Tibial nerve (tissue), 4 donors: ENCODE data around the gene ATP2A3. TPM values are rescaled to one million over a fixed set of nuclear protein-coding genes. Genes with fewer than 3 reads are reported as not detected.

ENCODE experiments used
- DNase-seq, 2 donors: peaks; one replicate each; pipeline ENCODE4 v3.0.0-alpha.2; 2019; ENCODE audit warnings: low spot score in 2 of 2
- H3K27ac ChIP-seq, 4 donors: fragments of 200-600 bp; sonication (generic) in 3 of 4; one replicate each; pipeline ENCODE4 v1.5.1; 2017 to 2019; ENCODE audit warnings: mild to moderate bottlenecking in 1 of 4
- H3K27me3 ChIP-seq, 2 donors: fragments of 200-600 bp; sonication (generic) in 1 of 2; one replicate each; pipeline versions ENCODE4 v1.5.1 to v1.6.0; 2017 to 2019
- H3K36me3 ChIP-seq, 3 donors: fragments of 200-600 bp; sonication (generic); one replicate each; pipeline ENCODE4 v1.5.1; 2018 to 2019
- H3K4me1 ChIP-seq, 4 donors: fragments of 200-600 bp; sonication (generic) in 3 of 4; one replicate each; pipeline ENCODE4 v1.5.1; 2017 to 2019
- H3K4me3 ChIP-seq, 4 donors: fragments of 200-600 bp; sonication (generic) in 3 of 4; one replicate each; pipeline ENCODE4 v1.5.1; 2017 to 2019; ENCODE audit warnings: mild to moderate bottlenecking in 1 of 4, moderate library complexity in 1 of 4
- H3K9me3 ChIP-seq, 4 donors: fragments of 200-600 bp; sonication (generic) in 3 of 4; one replicate each; pipeline ENCODE4 v1.5.1; 2017 to 2019
- EP300 ChIP-seq, 2 donors: sonication (generic); formaldehyde crosslinking; IDR thresholded peaks; one replicate each; pipeline ENCODE4 v1.6.1; 2017; ENCODE audit warnings: antibody characterized with exemption in 2 of 2, mild to moderate bottlenecking in 1 of 2
- POLR2A ChIP-seq, 2 donors: fragments of 450-650 bp; IDR thresholded peaks; one replicate each; pipeline ENCODE4 v1.6.1; 2017; ENCODE audit warnings: antibody characterized with exemption in 2 of 2, mild to moderate bottlenecking in 2 of 2, moderate library complexity in 2 of 2
- WGBS, 2 donors: methylation state at CpG; one replicate each; pipeline ENCODE4 v1.1.5; 2018; 5-methylcytosine and 5-hydroxymethylcytosine counted together
- total RNA-seq, 4 donors: library from RNA; depleted of rRNA; stranded (reverse); fragments of >200 nt; gene quantifications; one replicate each; pipeline ENCODE4 v1.1.0, GENCODE V29; 2016
- TF ChIP-seq, protein P1 (sequence below), 5 experiments: fragments of 200-600 bp in 3 of 5; fragments of 450-650 bp in 2 of 5; sonication (generic) in 3 of 5; IDR thresholded peaks; one replicate each; pipeline ENCODE4 v1.5.1; 2016 to 2019; ENCODE audit warnings: antibody characterized with exemption in 5 of 5, mild to moderate bottlenecking in 3 of 5, moderate library complexity in 2 of 5

ATP2A3 gene
- total RNA-seq, 4 donors from 2014 or later: 5.9 to 12.9 (median 9.1) TPM

DNA sequence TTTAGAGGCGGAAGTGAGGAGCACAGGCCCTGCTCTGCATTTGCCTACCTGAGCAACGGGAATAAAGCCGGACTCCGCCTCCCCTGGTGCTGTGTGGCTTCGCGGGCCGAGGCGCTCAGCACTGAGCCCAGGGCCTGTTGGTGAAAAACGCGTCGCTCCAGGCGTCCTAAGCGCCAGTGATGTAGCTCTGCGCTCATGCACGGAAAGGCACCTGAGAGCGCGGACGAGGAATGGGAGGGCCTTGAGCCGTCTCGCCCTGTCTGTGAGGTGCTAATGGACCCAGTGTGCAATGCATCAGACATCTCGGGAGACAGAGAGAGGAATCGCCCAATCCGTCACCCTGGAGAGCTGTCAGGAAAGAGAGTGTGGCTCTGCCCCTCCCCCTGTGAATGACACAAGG, 17.2 kb upstream of the ATP2A3 start:
- Histone ChIP-seq H3K27me3 (peaks cover 0 to 8% of the 10 kb centered on the region in 2 donors), H3K36me3 (no peaks in the 10 kb centered on the region), H3K4me3 (no peak overlapping the region), H3K9me3 (peaks cover 0 to 18% (median 0%) of the 10 kb centered on the region in 4 donors), H3K4me1 (peaks cover 0 to 19% (median 0%) of the 10 kb centered on the region in 4 donors), H3K27ac (no peak overlapping the region)
- DNase-seq: no peak
- 73 to 76% methylated on average over 23 of the region's 23 CpGs for WGBS, 2 donors
- no peak for TF ChIP-seq POLR2A (IDR thresholded peaks at IDR 0.05)
- no peak for TF ChIP-seq EP300 (IDR thresholded peaks at IDR 0.05)
- TF ChIP-seq, protein P1, sequence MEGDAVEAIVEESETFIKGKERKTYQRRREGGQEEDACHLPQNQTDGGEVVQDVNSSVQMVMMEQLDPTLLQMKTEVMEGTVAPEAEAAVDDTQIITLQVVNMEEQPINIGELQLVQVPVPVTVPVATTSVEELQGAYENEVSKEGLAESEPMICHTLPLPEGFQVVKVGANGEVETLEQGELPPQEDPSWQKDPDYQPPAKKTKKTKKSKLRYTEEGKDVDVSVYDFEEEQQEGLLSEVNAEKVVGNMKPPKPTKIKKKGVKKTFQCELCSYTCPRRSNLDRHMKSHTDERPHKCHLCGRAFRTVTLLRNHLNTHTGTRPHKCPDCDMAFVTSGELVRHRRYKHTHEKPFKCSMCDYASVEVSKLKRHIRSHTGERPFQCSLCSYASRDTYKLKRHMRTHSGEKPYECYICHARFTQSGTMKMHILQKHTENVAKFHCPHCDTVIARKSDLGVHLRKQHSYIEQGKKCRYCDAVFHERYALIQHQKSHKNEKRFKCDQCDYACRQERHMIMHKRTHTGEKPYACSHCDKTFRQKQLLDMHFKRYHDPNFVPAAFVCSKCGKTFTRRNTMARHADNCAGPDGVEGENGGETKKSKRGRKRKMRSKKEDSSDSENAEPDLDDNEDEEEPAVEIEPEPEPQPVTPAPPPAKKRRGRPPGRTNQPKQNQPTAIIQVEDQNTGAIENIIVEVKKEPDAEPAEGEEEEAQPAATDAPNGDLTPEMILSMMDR (IDR thresholded peaks at IDR 0.05): no peak

DNA sequence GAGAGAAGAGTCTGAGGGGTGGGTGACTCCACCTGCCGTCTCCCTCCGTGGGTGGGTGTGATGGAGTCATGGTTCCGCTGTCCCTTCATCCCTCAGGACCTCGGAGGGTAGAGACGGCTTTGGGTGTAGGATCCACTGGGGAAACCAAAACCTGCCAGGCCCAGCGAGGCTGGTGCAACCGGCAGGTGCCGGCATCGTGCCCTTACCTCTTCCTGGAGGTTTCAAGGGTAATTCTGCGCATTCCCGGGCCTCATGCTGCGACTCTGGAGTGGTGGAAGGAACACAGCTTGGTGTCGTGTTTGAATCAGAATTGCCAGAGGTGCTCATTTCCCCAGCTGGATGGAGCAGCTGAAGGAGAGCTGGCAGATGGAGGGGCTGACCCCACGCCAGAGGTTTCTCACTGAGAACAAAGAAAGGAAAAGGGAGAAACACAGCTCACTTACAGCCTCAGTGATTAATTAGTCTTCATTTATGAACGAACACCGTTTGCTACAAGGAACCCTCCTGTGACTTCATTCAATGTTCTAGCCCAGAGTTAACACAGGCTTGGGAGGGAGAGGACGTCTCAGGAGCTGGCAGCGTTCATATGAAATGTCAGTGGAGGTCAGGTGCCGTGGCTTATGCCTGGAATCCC, 16.3 kb upstream of the ATP2A3 start:
- 69 to 70% methylated on average over 17 to 19 of the region's 19 CpGs for WGBS, 2 donors
- Histone ChIP-seq H3K36me3 (no peaks in the 10 kb centered on the region), H3K9me3 (peaks cover 0 to 23% (median 0%) of the 10 kb centered on the region in 4 donors), H3K27me3 (no peaks in the 10 kb centered on the region), H3K4me1 (peaks cover 0 to 20% (median 0%) of the 10 kb centered on the region in 4 donors), H3K4me3 (no peak overlapping the region), H3K27ac (no peak overlapping the region)
- TF ChIP-seq POLR2A (IDR thresholded peaks at IDR 0.05) (no peak), EP300 (IDR thresholded peaks at IDR 0.05) (no peak)
- TF ChIP-seq, protein P1 (IDR thresholded peaks at IDR 0.05): no peak
- DNase-seq: no peak

DNA sequence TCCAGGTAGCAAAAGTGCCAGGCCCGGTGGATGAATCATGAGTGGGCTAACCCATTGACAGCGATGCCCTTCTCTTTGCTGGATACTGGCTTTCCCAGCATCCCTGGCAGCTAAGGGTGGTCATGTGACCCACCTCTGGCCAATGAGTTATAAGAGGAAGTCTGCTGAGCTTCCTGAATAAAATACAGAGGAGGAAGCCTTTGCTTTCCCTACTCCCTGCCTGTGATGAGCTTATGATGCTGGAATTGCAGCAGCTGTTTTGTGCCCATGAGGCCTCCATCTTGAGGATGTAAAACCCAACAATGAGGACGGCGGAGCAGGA, 15.0 kb upstream of the ATP2A3 start:
- Histone ChIP-seq H3K27ac (no peak overlapping the region), H3K36me3 (no peaks in the 10 kb centered on the region), H3K4me3 (no peak overlapping the region), H3K9me3 (peaks cover 0 to 35% (median 0%) of the 10 kb centered on the region in 4 donors), H3K4me1 (peaks cover 0 to 20% (median 0%) of the 10 kb centered on the region in 4 donors), H3K27me3 (no peaks in the 10 kb centered on the region)
- DNase-seq: no peak
- WGBS, 2 donors: 83 to 99% methylated on average over 4 of the region's 4 CpGs
- TF ChIP-seq EP300 (IDR thresholded peaks at IDR 0.05) (no peak), POLR2A (IDR thresholded peaks at IDR 0.05) (no peak)
- TF ChIP-seq, protein P1 (IDR thresholded peaks at IDR 0.05): no peak

DNA sequence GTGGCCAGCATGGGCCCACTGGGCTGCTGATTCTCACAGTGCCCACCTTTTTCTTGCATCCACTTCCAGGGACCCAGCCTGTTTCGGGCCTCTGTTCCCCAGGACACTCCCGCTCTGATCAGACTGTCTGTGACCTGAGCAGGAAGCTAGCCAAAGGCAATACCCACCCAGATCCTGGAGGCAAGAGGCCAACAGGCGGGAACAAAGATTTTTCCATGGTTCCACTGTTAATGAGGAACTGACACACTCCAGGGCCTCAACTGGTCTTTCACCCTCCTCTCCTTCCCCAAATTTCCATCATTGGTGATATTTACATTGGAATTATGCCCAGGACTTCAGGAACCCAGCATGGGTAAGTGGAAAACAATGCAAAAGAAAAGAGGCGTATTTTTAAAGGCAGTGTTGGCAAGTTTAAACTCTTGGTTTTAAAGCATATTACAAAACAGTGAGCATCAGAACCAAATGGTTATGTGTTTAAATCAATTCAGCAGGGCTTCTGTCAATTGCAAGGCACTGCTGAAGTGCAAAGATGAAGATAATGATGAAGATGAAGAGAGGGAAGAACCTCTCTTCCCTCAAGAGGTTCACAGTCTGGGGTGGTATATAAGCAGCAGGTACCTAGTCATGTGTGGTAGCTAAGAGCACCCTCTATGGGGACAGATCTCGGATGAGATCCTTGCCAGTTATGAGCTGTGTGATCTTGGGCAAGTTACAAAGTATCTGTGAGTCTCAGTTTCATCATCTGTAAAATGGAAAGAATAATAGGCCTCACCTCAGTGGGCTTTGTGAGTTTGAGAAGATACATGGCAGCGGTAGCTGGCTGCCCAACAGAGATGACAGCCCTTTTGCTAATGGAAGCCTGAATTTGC, 14.4 kb upstream of the ATP2A3 start:
- H3K27ac ChIP-seq: peak overlapping the region in 1 of 4 donors; percentile 23
- peaks cover 0 to 15% (median 0%) of the 10 kb centered on the region in 4 donors for H3K4me1 ChIP-seq
- TF ChIP-seq, protein P1 (IDR thresholded peaks at IDR 0.05): no peak
- peak in 1 of 2 donors; percentile 66 for TF ChIP-seq EP300 (IDR thresholded peaks at IDR 0.05)
- H3K27me3 ChIP-seq: peaks cover 0 to 3% of the 10 kb centered on the region in 2 donors
- 68 to 78% methylated on average over 6 of the region's 6 CpGs for WGBS, 2 donors
- no peak for DNase-seq
- H3K36me3 ChIP-seq: no peaks in the 10 kb centered on the region
- peaks cover 0 to 38% (median 0%) of the 10 kb centered on the region in 4 donors for H3K9me3 ChIP-seq
- no peak overlapping the region for H3K4me3 ChIP-seq

DNA sequence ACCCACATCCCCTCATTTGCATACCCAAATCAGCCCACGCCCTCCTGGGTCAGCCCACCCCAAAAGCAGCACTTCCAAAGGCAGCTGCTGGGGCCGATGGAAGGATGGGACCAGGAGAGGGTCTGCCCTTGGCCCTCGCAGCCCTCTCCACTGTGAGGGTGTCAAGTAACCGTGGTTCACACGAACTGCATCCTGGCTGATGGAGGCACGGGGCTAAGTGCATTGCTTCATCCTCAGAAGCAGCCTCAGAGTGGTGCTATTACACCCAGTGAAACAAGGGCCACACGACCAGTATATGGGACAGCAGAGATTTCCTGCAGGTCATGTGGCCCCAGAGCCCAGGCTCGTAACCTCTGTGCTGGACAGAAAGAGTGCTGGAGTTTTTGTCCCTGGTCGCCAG, 13.2 kb upstream of the ATP2A3 start:
- no peak overlapping the region for H3K4me3 ChIP-seq
- no peak for DNase-seq
- H3K27ac ChIP-seq: peak overlapping the region in 2 of 4 donors; percentile 11 to 45
- H3K9me3 ChIP-seq: peaks cover 0 to 38% (median 0%) of the 10 kb centered on the region in 4 donors
- WGBS, 2 donors: 44 to 55% methylated on average over 6 to 9 of the region's 9 CpGs
- TF ChIP-seq, protein P1 (IDR thresholded peaks at IDR 0.05): no peak
- TF ChIP-seq EP300 (IDR thresholded peaks at IDR 0.05): no peak
- no peak for TF ChIP-seq POLR2A (IDR thresholded peaks at IDR 0.05)
- no peaks in the 10 kb centered on the region for H3K36me3 ChIP-seq
- H3K27me3 ChIP-seq: peaks cover 0 to 5% of the 10 kb centered on the region in 2 donors
- H3K4me1 ChIP-seq: peaks cover 0 to 15% (median 0%) of the 10 kb centered on the region in 4 donors
